Measurements from ENCODE around the gene OGFR. TPM values are rescaled to one million over a fixed set of nuclear protein-coding genes. Genes with fewer than 3 reads are reported as not detected.

The OGFR gene
- total and polyA plus RNA-seq, 8 donors: 23.2 to 58.3 (median 31.6) TPM

- H3K4me3 ChIP-seq: no peak overlapping the region
- no peak for DNase-seq
Observed at GRCh38 chr20:62785393-62785792, 19.2 kb upstream of the OGFR start.

GRCh38 chr20:62786157-62786556, 18.5 kb upstream of the OGFR start:
- Histone ChIP-seq H3K27ac (no peak overlapping the region), H3K9me3 (no peaks in the 10 kb centered on the region), H3K27me3 (peaks cover 0 to 11% of the 10 kb centered on the region in 2 donors), H3K4me3 (no peak overlapping the region), H3K36me3 (no peaks in the 10 kb centered on the region), H3K4me1 (peaks cover 0 to 37% of the 10 kb centered on the region in 2 donors)
- no peak for TF ChIP-seq CTCF (IDR thresholded peaks at IDR 0.05)
- intact Hi-C loops (cut with DNase I): no loop called here
- ATAC-seq (no peak), DNase-seq (no peak)

More at GRCh38 chr20:62785393-62785792, 19.2 kb upstream of the OGFR start:
- Histone ChIP-seq H3K27ac (no peak overlapping the region), H3K4me1 (peaks cover 0 to 32% of the 10 kb centered on the region in 2 donors), H3K27me3 (peaks cover 0 to 14% of the 10 kb centered on the region in 2 donors), H3K9me3 (no peaks in the 10 kb centered on the region), H3K36me3 (no peaks in the 10 kb centered on the region)
- TF ChIP-seq CTCF (IDR thresholded peaks at IDR 0.05): no peak
- intact Hi-C loops (cut with DNase I): no loop called here
- ATAC-seq: no peak

GRCh38 chr20:62787321-62787720, 17.3 kb upstream of the OGFR start:
- ATAC-seq (no peak), DNase-seq (no peak)
- peaks cover 0 to 11% of the 10 kb centered on the region in 2 donors for H3K27me3 ChIP-seq
- no peaks in the 10 kb centered on the region for H3K36me3 ChIP-seq
- H3K4me1 ChIP-seq: peaks cover 0 to 45% of the 10 kb centered on the region in 2 donors
- intact Hi-C loops (cut with DNase I): no loop called here
- no peaks in the 10 kb centered on the region for H3K9me3 ChIP-seq
- H3K4me3 ChIP-seq: no peak overlapping the region
- TF ChIP-seq CTCF (IDR thresholded peaks at IDR 0.05): no peak
- H3K27ac ChIP-seq: peak overlapping the region in 1 of 2 donors; percentile 82

- DNase-seq (no peak), ATAC-seq (no peak)
- Histone ChIP-seq H3K4me1 (peaks cover 0 to 42% of the 10 kb centered on the region in 2 donors), H3K27ac (peak overlapping the region in 1 of 2 donors; percentile 82), H3K9me3 (no peaks in the 10 kb centered on the region), H3K4me3 (no peak overlapping the region), H3K36me3 (no peaks in the 10 kb centered on the region), H3K27me3 (peaks cover 0 to 11% of the 10 kb centered on the region in 2 donors)
- TF ChIP-seq CTCF (IDR thresholded peaks at IDR 0.05): no peak
- intact Hi-C loops (cut with DNase I): no loop called here
Observed at GRCh38 chr20:62787866-62788265, 16.8 kb upstream of the OGFR start.

GRCh38 chr20:62788607-62789006, 16.0 kb upstream of the OGFR start:
- peaks cover 0 to 41% of the 10 kb centered on the region in 2 donors for H3K4me1 ChIP-seq
- intact Hi-C loops (cut with DNase I): no loop called here
- no peak for DNase-seq
- H3K27ac ChIP-seq: peak overlapping the region in 1 of 2 donors; percentile 82
- no peak for TF ChIP-seq CTCF (IDR thresholded peaks at IDR 0.05)
- ATAC-seq: no peak
- H3K4me3 ChIP-seq: no peak overlapping the region
- H3K9me3 ChIP-seq: no peaks in the 10 kb centered on the region
- peaks cover 0 to 11% of the 10 kb centered on the region in 2 donors for H3K27me3 ChIP-seq
- no peaks in the 10 kb centered on the region for H3K36me3 ChIP-seq

Data from left lung (tissue), 10 donors.